HepG2 (cell line): Measurements from ENCODE around the gene MARS2. TPM values are rescaled to one million over a fixed set of nuclear protein-coding genes. Genes with fewer than 3 reads are reported as not detected.
A peak's percentile ranks its signal among the peaks of the same experiment; 100 is the strongest.

Source experiments
- AGO2 ChIP-seq: fragments of 200-400 bp; formaldehyde crosslinking; optimal IDR thresholded peaks from 2 replicates; pipeline ENCODE3; 2017; ENCODE audit warnings: mild to moderate bottlenecking, low read depth, low read length, moderate library complexity
- CTCF ChIP-seq: sonication (generic); formaldehyde crosslinking; IDR thresholded peaks from 2 replicates; pipeline ENCODE4 v1.5.0; 2020; ENCODE audit warnings: mild to moderate bottlenecking, missing genetic modification reagents, moderate library complexity
- DZIP1 ChIP-seq: sonication (generic); formaldehyde crosslinking; IDR thresholded peaks from 2 replicates; pipeline ENCODE4 v1.5.0; 2020; ENCODE audit warnings: mild to moderate bottlenecking, missing genetic modification reagents
- MAFF ChIP-seq: IDR thresholded peaks from 2 replicates; pipeline ENCODE4 v1.6.1; 2011; ENCODE audit warnings: low read depth, low read length, improper control_type of control experiment
- MAZ ChIP-seq, 2 experiments: sonication (generic) in 1 of 2; formaldehyde crosslinking in 1 of 2; IDR thresholded peaks; 2 replicates each; pipeline versions ENCODE4 v1.5.0 to v1.6.1; 2012 to 2020; ENCODE audit warnings: low read depth in 2 of 2, mild to moderate bottlenecking in 2 of 2, borderline replicate concordance in 1 of 2, improper control_type of control experiment in 1 of 2, low read length in 1 of 2, missing genetic modification reagents in 1 of 2, moderate library complexity in 1 of 2
- NRL ChIP-seq: sonication (generic); formaldehyde crosslinking; IDR thresholded peaks from 2 replicates; pipeline ENCODE4 v1.5.0; 2020; ENCODE audit warnings: missing genetic modification reagents, mild to moderate bottlenecking, moderate library complexity, borderline replicate concordance
- POLR2AphosphoS5 ChIP-seq: IDR thresholded peaks from 2 replicates; pipeline ENCODE4 v1.6.1; 2012; ENCODE audit warnings: low read depth, low read length
- RAD21 ChIP-seq: fragments of 450-650 bp; formaldehyde crosslinking; IDR thresholded peaks from 2 replicates; pipeline ENCODE4 v1.5.0; 2020; ENCODE audit warnings: mild to moderate bottlenecking
- SIN3A ChIP-seq: IDR thresholded peaks from 2 replicates; pipeline ENCODE4 v1.6.1; 2011; ENCODE audit warnings: low read depth, mild to moderate bottlenecking, control low read depth, low read length, borderline replicate concordance
- SP1 ChIP-seq, 2 experiments: fragments of 450-650 bp in 1 of 2; sonication (generic) in 1 of 2; formaldehyde crosslinking in 1 of 2; IDR thresholded peaks; 2 replicates each; pipeline versions ENCODE4 v1.4.0 to v1.6.1; 2016 to 2020; ENCODE audit warnings: missing genetic modification reagents in 1 of 2
- TFE3 ChIP-seq: IDR thresholded peaks from 2 replicates; pipeline ENCODE4 v1.6.1; 2016
- TP53 ChIP-seq: sonication (generic); formaldehyde crosslinking; conservative IDR thresholded peaks from 2 replicates; pipeline ENCODE4 v1.4.0; 2020; ENCODE audit warnings: missing genetic modification reagents
- WIZ ChIP-seq: sonication (generic); formaldehyde crosslinking; IDR thresholded peaks from 2 replicates; pipeline ENCODE4 v1.5.1; 2020; ENCODE audit warnings: mild to moderate bottlenecking, missing genetic modification reagents
- ZIK1 ChIP-seq: sonication (generic); formaldehyde crosslinking; IDR thresholded peaks from 2 replicates; pipeline ENCODE4 v1.5.0; 2020; ENCODE audit warnings: mild to moderate bottlenecking, low read depth, missing genetic modification reagents, borderline replicate concordance
- ZNF124 ChIP-seq: sonication (generic); formaldehyde crosslinking; IDR thresholded peaks from 2 replicates; pipeline ENCODE4 v1.4.0; 2020; ENCODE audit warnings: missing genetic modification reagents
- ZNF574 ChIP-seq: sonication (generic); formaldehyde crosslinking; IDR thresholded peaks from 2 replicates; pipeline ENCODE4 v1.4.0; 2020; ENCODE audit warnings: missing genetic modification reagents
- ZNF607 ChIP-seq: sonication (generic); formaldehyde crosslinking; IDR thresholded peaks from 2 replicates; pipeline ENCODE4 v1.5.1; 2020; ENCODE audit warnings: missing genetic modification reagents, mild to moderate bottlenecking, borderline replicate concordance
- ZNF773 ChIP-seq: sonication (generic); formaldehyde crosslinking; IDR thresholded peaks from 2 replicates; pipeline ENCODE4 v1.4.0; 2020; ENCODE audit warnings: missing genetic modification reagents, borderline replicate concordance
- ZNF781 ChIP-seq: sonication (generic); formaldehyde crosslinking; IDR thresholded peaks from 2 replicates; pipeline ENCODE4 v1.5.1; 2020; ENCODE audit warnings: borderline replicate concordance, mild to moderate bottlenecking, missing genetic modification reagents; ENCODE audit errors: not compliant biosample characterization
- polyA plus RNA-seq, 8 experiments: library from polyadenylated mRNA; depleted of rRNA in 3 of 8; stranded (reverse) in 7 of 8; unstranded in 1 of 8; fragments of >200 nt; fragmentation: Illumina TruSeq in 4 of 8; extraction: Trizol in 4 of 8; gene quantifications; 2 replicates each; pipeline versions ENCODE4 v1.2.1 to v1.2.3, GENCODE V29; 2011 to 2016; ENCODE audit warnings: low read depth in 4 of 8, missing spikeins in 1 of 8, mixed read lengths in 1 of 8; ENCODE audit not compliant: insufficient read depth in 1 of 8
- total RNA-seq, 5 experiments: library from RNA; depleted of rRNA; stranded (reverse); fragments of >200 nt; fragmentation: Illumina TruSeq; extraction: Trizol; gene quantifications; 2 replicates each; pipeline ENCODE4 v1.2.3, GENCODE V29; 2016; ENCODE audit warnings: low read depth in 1 of 5

MARS2 gene
- total and polyA plus RNA-seq, 2 of the 13 experiments (the other 11 are each of a cell fraction or from before 2014, with no cell fraction given), result 6.9 to 16.2 TPM

- TF ChIP-seq NRL (peak; percentile 91), ZNF124 (CRISPR knock-in tag) (no peak), SP1 (IDR thresholded peaks at IDR 0.05) (no peak), SP1 (CRISPR knock-in tag; IDR thresholded peaks at IDR 0.05) (peak; percentile 55; the same call in 1 of the 2 replicates), POLR2AphosphoS5 (peak; percentile 95), ZIK1 (CRISPR knock-in tag) (peak; percentile 62; the same call in 1 of the 2 replicates), MAZ (IDR thresholded peaks at IDR 0.05; ENCODE audit: borderline replicate concordance, low read depth, low read length) (peak; percentile 86), MAZ (CRISPR knock-in tag; IDR thresholded peaks at IDR 0.05; ENCODE audit: low read depth) (peak; percentile 82), TFE3 (peak; percentile 65; the same call in 1 of the 2 replicates), ZNF773 (no peak), ZNF574 (CRISPR knock-in tag) (peak; percentile 85), RAD21 (CRISPR knock-in tag) (peak; percentile 17; the same call in 1 of the 2 replicates), AGO2 (peak; percentile 84), DZIP1 (CRISPR knock-in tag) (peak; percentile 87; the same call in 1 of the 2 replicates), MAFF (no peak), SIN3A (peak; percentile 98), TP53 (CRISPR knock-in tag) (no peak), CTCF (CRISPR knock-in tag) (peak; percentile 42), ZNF781 (CRISPR knock-in tag) (peak; percentile 31), ZNF607 (CRISPR knock-in tag) (peak; percentile 41; the same call in 1 of the 2 replicates), WIZ (peak; percentile 95; the same call in 1 of the 2 replicates)
These were observed at the start of gene MARS2 (continued) for GRCh38 chr2:197705121-197705911.
